H1 (cell line): ENCODE data around the gene KCTD17. TPM values are rescaled to one million over a fixed set of nuclear protein-coding genes. Genes with fewer than 3 reads are reported as not detected.

Source experiments
- CTCF ChIA-PET: fragments of 300-600 bp; sonication (Branson Sonifier 250); formaldehyde crosslinking; loops from one replicate; lab custom pipeline; 2021; ENCODE audit not compliant: partially characterized antibody; lab: Charles Lee
- POLR2A ChIA-PET: fragments of 300-600 bp; sonication (Branson Sonifier 250); formaldehyde crosslinking; loops from one replicate; lab custom pipeline; 2021; ENCODE audit warnings: inconsistent platforms; ENCODE audit not compliant: partially characterized antibody; lab: Charles Lee
- DNase-seq, 2 experiments: peaks; one replicate each; pipeline versions ENCODE4 v3.0.0 to v3.0.0-alpha.2; 2010 to 2022; ENCODE audit warnings: low spot score in 2 of 2, low read depth in 1 of 2, mixed read lengths in 1 of 2
- FAIRE-seq: peaks from 2 replicates; lab custom pipeline; 2011; peaks lifted over from hg19 to GRCh38; lab: Jason Lieb, UNC
- H2AFZ ChIP-seq: 2 replicates; pipeline ENCODE4 v1.8.1; 2012; ENCODE audit warnings: low read length, inconsistent platforms
- H2AK5ac ChIP-seq: 2 replicates; pipeline ENCODE4 v1.6.1; 2013; ENCODE audit warnings: low read depth, low read length
- H2BK120ac ChIP-seq: replicated peaks from 2 replicates; pipeline ENCODE3; 2013; ENCODE audit warnings: low read depth, low read length, inconsistent platforms
- H2BK12ac ChIP-seq: 2 replicates; pipeline ENCODE4 v1.6.1; 2013; ENCODE audit warnings: low read depth, low read length
- H2BK15ac ChIP-seq: 2 replicates; pipeline ENCODE4 v1.6.1; 2013; ENCODE audit warnings: low read length
- H2BK20ac ChIP-seq: 2 replicates; pipeline ENCODE4 v1.6.1; 2013; ENCODE audit warnings: low read length
- H2BK5ac ChIP-seq: 2 replicates; pipeline ENCODE4 v1.6.1; 2013; ENCODE audit warnings: low read depth, low read length
- H3K14ac ChIP-seq: 2 replicates; pipeline ENCODE4 v1.6.1; 2013; ENCODE audit warnings: inconsistent platforms; ENCODE audit not compliant: insufficient read length
- H3K18ac ChIP-seq: 2 replicates; pipeline ENCODE4 v1.6.1; 2013; ENCODE audit warnings: low read length; ENCODE audit errors: extremely low read depth
- H3K23ac ChIP-seq: 2 replicates; pipeline ENCODE4 v1.6.1; 2013; ENCODE audit warnings: inconsistent platforms; ENCODE audit not compliant: insufficient read length
- H3K23me2 ChIP-seq: 2 replicates; pipeline ENCODE4 v1.6.1; 2013; ENCODE audit warnings: low read depth, low read length
- H3K27ac ChIP-seq: 2 replicates; pipeline ENCODE4 v1.6.1; 2011; ENCODE audit warnings: low read depth, low read length, inconsistent platforms
- H3K27me3 ChIP-seq, 4 experiments: replicated peaks in 1 of 4; 1 replicate in 1 of 4; 2 replicates in 3 of 4; pipeline versions ENCODE4 v1.6.1 to v1.8.1; 2011 to 2013; ENCODE audit warnings: low read length in 3 of 4, mild to moderate bottlenecking in 3 of 4, inconsistent platforms in 2 of 4, mixed read lengths in 2 of 4, moderate library complexity in 1 of 4; ENCODE audit not compliant: control insufficient read depth in 3 of 4, insufficient read depth in 3 of 4; ENCODE audit errors: extremely low read depth in 1 of 4
- H3K36me3 ChIP-seq, 4 experiments: 2 replicates each; pipeline versions ENCODE4 v1.6.1 to v1.8.1; 2011 to 2013; ENCODE audit warnings: mild to moderate bottlenecking in 4 of 4, low read length in 3 of 4, moderate library complexity in 2 of 4, control low read depth in 1 of 4, inconsistent platforms in 1 of 4; ENCODE audit not compliant: insufficient read depth in 4 of 4, control insufficient read depth in 2 of 4
- H3K4ac ChIP-seq: replicated peaks from 2 replicates; pipeline ENCODE3; 2013; ENCODE audit warnings: low read length, low read depth, mixed read lengths, inconsistent platforms; ENCODE audit not compliant: insufficient read length
- H3K4me1 ChIP-seq, 4 experiments: replicated peaks in 1 of 4; 1 replicate in 1 of 4; 2 replicates in 3 of 4; pipeline versions ENCODE4 v1.6.1 to v1.8.1; 2011 to 2013; ENCODE audit warnings: low read length in 3 of 4, inconsistent platforms in 2 of 4, mixed read lengths in 1 of 4; ENCODE audit not compliant: insufficient read depth in 4 of 4, control insufficient read depth in 3 of 4
- H3K4me2 ChIP-seq, 2 experiments: 2 replicates each; pipeline versions ENCODE4 v1.6.1 to v1.8.1; 2011 to 2013; ENCODE audit warnings: low read depth in 2 of 2, low read length in 2 of 2, control low read depth in 1 of 2, inconsistent platforms in 1 of 2, mild to moderate bottlenecking in 1 of 2; ENCODE audit not compliant: insufficient read depth in 1 of 2
- H3K4me3 ChIP-seq, 4 experiments: fragments of 200-600, 300-600 bp in 1 of 4; sonication (generic), shearing (Covaris generic), sonication (Bioruptor Twin) in 1 of 4; 2 replicates each; pipeline versions ENCODE4 v1.5.1 to v1.8.1; 2011 to 2016; ENCODE audit warnings: low read length in 4 of 4, low read depth in 3 of 4, control low read depth in 2 of 4, inconsistent platforms in 2 of 4, mild to moderate bottlenecking in 2 of 4, mixed read lengths in 1 of 4, moderate library complexity in 1 of 4; ENCODE audit not compliant: insufficient read depth in 2 of 4; ENCODE audit errors: extremely low read depth in 1 of 4
- H3K56ac ChIP-seq: replicated peaks from 2 replicates; pipeline ENCODE3; 2013; ENCODE audit warnings: low read depth, mild to moderate bottlenecking, mixed read lengths, low read length, inconsistent platforms; ENCODE audit not compliant: insufficient read length
- H3K79me1 ChIP-seq: 2 replicates; pipeline ENCODE4 v1.6.1; 2013; ENCODE audit warnings: low read depth, low read length, control low read depth
- H3K79me2 ChIP-seq, 2 experiments: 2 replicates each; pipeline versions ENCODE4 v1.6.1 to v1.8.1; 2012 to 2013; ENCODE audit warnings: low read length in 2 of 2, mild to moderate bottlenecking in 2 of 2, inconsistent platforms in 1 of 2; ENCODE audit not compliant: insufficient read depth in 2 of 2, control insufficient read depth in 1 of 2
- H3K9ac ChIP-seq, 4 experiments: replicated peaks in 1 of 4; 1 replicate in 1 of 4; 2 replicates in 3 of 4; pipeline versions ENCODE4 v1.6.1 to v1.8.1; 2011 to 2013; ENCODE audit warnings: low read depth in 3 of 4, low read length in 3 of 4, control low read depth in 2 of 4, mild to moderate bottlenecking in 2 of 4, moderate library complexity in 2 of 4, inconsistent platforms in 1 of 4; ENCODE audit errors: extremely low read depth in 1 of 4
- H3K9me3 ChIP-seq, 2 experiments: 2 replicates each; pipeline versions ENCODE4 v1.6.1 to v1.8.1; 2012 to 2013; ENCODE audit warnings: mild to moderate bottlenecking in 2 of 2, moderate library complexity in 2 of 2, control low read depth in 1 of 2, inconsistent platforms in 1 of 2, low read depth in 1 of 2, low read length in 1 of 2, mixed read lengths in 1 of 2; ENCODE audit not compliant: insufficient read depth in 2 of 2
- H4K20me1 ChIP-seq, 2 experiments: replicated peaks in 1 of 2; 2 replicates each; pipeline versions ENCODE3 to v1.8.1; 2011 to 2013; ENCODE audit warnings: inconsistent platforms in 2 of 2, low read length in 2 of 2, mild to moderate bottlenecking in 1 of 2; ENCODE audit not compliant: insufficient read depth in 2 of 2, control insufficient read depth in 1 of 2
- H4K5ac ChIP-seq: 2 replicates; pipeline ENCODE4 v1.6.1; 2013; ENCODE audit warnings: low read length, low read depth, mixed read lengths, inconsistent platforms; ENCODE audit not compliant: insufficient read length
- H4K8ac ChIP-seq: 2 replicates; pipeline ENCODE4 v1.8.0; 2013; ENCODE audit warnings: mild to moderate bottlenecking, moderate library complexity, low read length, inconsistent platforms; ENCODE audit not compliant: insufficient read depth; ENCODE audit errors: extremely low read depth
- H4K91ac ChIP-seq: replicated peaks from 2 replicates; pipeline ENCODE3; 2013; ENCODE audit warnings: low read length, mixed read lengths, inconsistent platforms; ENCODE audit not compliant: insufficient read length
- ATF3 ChIP-seq: IDR thresholded peaks from 2 replicates; pipeline ENCODE4 v1.6.1; 2011; ENCODE audit warnings: low read depth, mild to moderate bottlenecking, low read length; ENCODE audit not compliant: insufficient read depth
- BACH1 ChIP-seq: IDR thresholded peaks from 2 replicates; pipeline ENCODE4 v1.6.1; 2012; ENCODE audit warnings: low read length, improper control_type of control experiment
- EZH2 ChIP-seq: fragments of 200-600 bp; sonication (generic); IDR thresholded peaks from 2 replicates; pipeline ENCODE4 v1.7.1; 2012; ENCODE audit warnings: low read depth, mild to moderate bottlenecking, moderate library complexity, low read length, inconsistent platforms; ENCODE audit not compliant: severe bottlenecking
- FOSL1 ChIP-seq: IDR thresholded peaks from 2 replicates; pipeline ENCODE4 v1.6.1; 2011; ENCODE audit warnings: mild to moderate bottlenecking, low read depth, low read length, moderate library complexity; ENCODE audit not compliant: insufficient read depth
- HDAC2 ChIP-seq, 2 experiments: fragments of 300-600 bp in 1 of 2; sonication (generic) in 1 of 2; IDR thresholded peaks; 2 replicates each; pipeline ENCODE4 v1.6.1; 2011 to 2012; ENCODE audit warnings: low read depth in 2 of 2, low read length in 2 of 2, mild to moderate bottlenecking in 2 of 2, moderate library complexity in 2 of 2, borderline replicate concordance in 1 of 2, inconsistent platforms in 1 of 2
- NANOG ChIP-seq: IDR thresholded peaks from 2 replicates; pipeline ENCODE4 v1.6.1; 2011; ENCODE audit warnings: low read length, low read depth, mild to moderate bottlenecking, inconsistent platforms; ENCODE audit not compliant: insufficient read depth, poor library complexity, severe bottlenecking
- NRF1 ChIP-seq: IDR thresholded peaks from 2 replicates; pipeline ENCODE4 v1.6.1; 2011; ENCODE audit warnings: mild to moderate bottlenecking, low read depth, low read length, improper control_type of control experiment
- RBBP5 ChIP-seq: IDR thresholded peaks from 2 replicates; pipeline ENCODE4 v1.7.1; 2012; ENCODE audit warnings: low read depth, mild to moderate bottlenecking, inconsistent platforms, low read length, moderate library complexity, borderline replicate concordance
- SIN3A ChIP-seq, 2 experiments: IDR thresholded peaks in 1 of 2; conservative IDR thresholded peaks in 1 of 2; 2 replicates each; pipeline ENCODE4 v1.6.1; 2011 to 2012; ENCODE audit warnings: low read length in 2 of 2, improper control_type of control experiment in 1 of 2, low read depth in 1 of 2, mild to moderate bottlenecking in 1 of 2
- SUZ12 ChIP-seq: fragments of 200-600 bp; sonication (generic); IDR thresholded peaks from 2 replicates; pipeline ENCODE4 v1.6.1; 2012; ENCODE audit warnings: mild to moderate bottlenecking, inconsistent platforms, low read length, moderate library complexity, mixed read lengths
- TAF7 ChIP-seq: optimal IDR thresholded peaks from 2 replicates; pipeline ENCODE3; 2011; ENCODE audit warnings: low read depth, mild to moderate bottlenecking, inconsistent platforms, low read length, moderate library complexity, borderline replicate concordance
- TBP ChIP-seq: IDR thresholded peaks from 2 replicates; pipeline ENCODE4 v1.6.1; 2011; ENCODE audit warnings: low read depth, low read length, improper control_type of control experiment
- ZNF274 ChIP-seq: IDR thresholded peaks from 2 replicates; pipeline ENCODE4 v1.7.0; 2012; ENCODE audit warnings: low read length, borderline replicate concordance; ENCODE audit errors: extremely low read depth
- WGBS, 2 experiments: shearing (Covaris generic) in 1 of 2; methylation state at CpG; one replicate each; pipeline versions ENCODE4 v1.1.6 to v1.1.7; 2013 to 2015; ENCODE audit warnings: low lambda C conversion rate in 2 of 2, mixed read lengths in 2 of 2, inconsistent platforms in 1 of 2, low coverage in 1 of 2, missing lambda C conversion rate in 1 of 2; ENCODE audit not compliant: insufficient replicate concordance in 2 of 2, insufficient coverage in 1 of 2, insufficient read length in 1 of 2; ENCODE audit errors: extremely low coverage in 1 of 2, missing lambda C conversion rate in 1 of 2; 5-methylcytosine and 5-hydroxymethylcytosine counted together
- polyA plus RNA-seq, 7 experiments: library from polyadenylated mRNA; depleted of rRNA in 3 of 7; stranded (reverse) in 5 of 7; unstranded in 2 of 7; fragments of >200 nt in 5 of 7; fragments of 200-250 nt in 2 of 7; gene quantifications; 1 replicate in 5 of 7; 2 replicates in 1 of 7; 4 replicates in 1 of 7; pipeline versions ENCODE4 v1.2.1 to v1.2.3, GENCODE V29; 2011 to 2013; ENCODE audit warnings: missing spikeins in 2 of 7, mixed read lengths in 2 of 7
- total RNA-seq: library from RNA; stranded (reverse); fragmentation: NEBNext Ultra II Directional; extraction: Animal tissue kit (Norgen Biotek cat#: 25700); gene quantifications from 2 replicates; pipeline ENCODE4 v1.2.1, GENCODE V29; 2021

The KCTD17 gene
- total and polyA plus RNA-seq, 2 of the 8 experiments (the other 6 are each of a cell fraction or from before 2014, with no cell fraction given), result 39.4 to 44.0 TPM

GRCh38 chr22:37092997-37093396 lies 41.5 kb downstream of the KCTD17 start:
- Histone ChIP-seq H2BK15ac (no peak overlapping the region), H3K56ac (no peak overlapping the region), H3K4me2 (no peak overlapping the region), H3K18ac (no peak overlapping the region), H3K4me3 (no peak overlapping the region), H3K23me2 (no peaks in the 10 kb centered on the region), H3K27ac (no peak overlapping the region), H3K14ac (no peak overlapping the region), H3K79me1 (no peaks in the 10 kb centered on the region), H2AFZ (no peak overlapping the region), H3K9ac (no peak overlapping the region), H2BK120ac (no peak overlapping the region), H3K9me3 (no peaks in the 10 kb centered on the region), H4K8ac (no peak overlapping the region), H2BK20ac (no peak overlapping the region), H2AK5ac (no peak overlapping the region), H3K79me2 (no peaks in the 10 kb centered on the region), H3K4me1 (peaks cover 0 to 3% (median 0%) of the 10 kb centered on the region in 4 experiments; a peak in 2 of 7 replicates), H2BK12ac (no peak overlapping the region), H3K23ac (no peak overlapping the region), H3K36me3 (no peaks in the 10 kb centered on the region), H3K27me3 (peaks cover 0 to 7% (median 3%) of the 10 kb centered on the region in 4 experiments; a peak in 3 of 7 replicates), H3K4ac (no peak overlapping the region), H4K91ac (no peak overlapping the region), H4K20me1 (no peaks in the 10 kb centered on the region), H4K5ac (no peak overlapping the region), H2BK5ac (no peak overlapping the region)
- ChIA-PET CTCF (no interaction called here), POLR2A (no interaction called here)
- FAIRE-seq (no peak), DNase-seq (no peak)
- WGBS, 2 experiments, result 76% methylated on average over 6 of the region's 6 CpGs; no CpG with 5 or more reads in 1 of the 2 experiments
- no peak for TF ChIP-seq SIN3A (conservative IDR thresholded peaks at IDR 0.05 in 1 of 2, IDR thresholded peaks at IDR 0.05 in 1 of 2; ENCODE audit: low read depth in 1 of 2, low read length in 2 of 2)
- no peak for TF ChIP-seq NRF1
- no peak for TF ChIP-seq FOSL1
- TF ChIP-seq BACH1, result no peak
- TF ChIP-seq ATF3, result no peak
- no peak for TF ChIP-seq EZH2
- no peak for TF ChIP-seq HDAC2 (IDR thresholded peaks at IDR 0.05; ENCODE audit: borderline replicate concordance in 1 of 2, low read depth in 2 of 2, low read length in 2 of 2)
- no peak for TF ChIP-seq TAF7
- TF ChIP-seq SUZ12, result no peak
- TF ChIP-seq NANOG, result no peak
- TF ChIP-seq ZNF274, result no peak
- TF ChIP-seq RBBP5, result no peak
- TF ChIP-seq TBP, result no peak
